Measurements from ENCODE around the gene CDPF1. TPM values are rescaled to one million over a fixed set of nuclear protein-coding genes. Genes with fewer than 3 reads are reported as not detected.
A peak's percentile ranks its signal among the peaks of the same experiment; 100 is the strongest.

Gene CDPF1
- total and polyA plus RNA-seq, 4 experiments from 2014 or later: 10.3 to 31.5 (median 14.2) TPM

DNA sequence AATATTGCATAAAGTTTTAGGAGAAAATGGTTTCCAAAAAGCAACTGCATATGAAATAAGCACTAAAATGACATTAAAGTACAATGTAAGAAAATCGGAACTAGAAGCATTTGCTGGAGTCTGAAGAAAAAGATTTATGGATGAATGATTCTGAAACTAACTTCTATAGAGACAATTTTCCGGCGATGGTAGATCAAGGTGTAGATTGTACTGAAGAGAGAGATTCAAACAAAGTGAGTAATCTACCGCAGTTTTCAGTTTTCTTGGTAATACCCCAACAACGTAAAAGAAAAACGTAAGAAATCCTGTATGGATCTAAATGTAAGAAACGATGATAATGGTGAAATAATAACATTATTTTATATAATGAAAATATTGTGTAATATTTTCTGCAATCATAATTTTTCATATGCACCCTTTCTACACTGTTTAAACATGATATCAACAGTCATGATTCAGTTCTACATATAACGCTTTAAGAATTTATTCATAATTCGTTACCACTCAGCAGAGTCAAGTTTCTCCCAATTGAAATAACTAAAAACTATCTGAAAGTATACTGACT is 1.8 kb upstream of the CDPF1 start:
- H3K4me3 ChIP-seq (ENCODE audit: low read length in 2 of 2): peak overlapping the region in 1 of 2 donors; percentile 4
- intact Hi-C loops (cut with micrococcal nuclease): no loop called here
- H3K4me1 ChIP-seq (ENCODE audit: insufficient read depth, low read length): peaks cover 24% of the 10 kb centered on the region
- DNase-seq: no peak
- H3K36me3 Mint-ChIP-seq: no peaks in the 10 kb centered on the region
- peaks cover 15 to 36% (median 24%) of the 10 kb centered on the region in 4 donors for H3K4me1 Mint-ChIP-seq
- CTCF ChIA-PET (ENCODE audit: partially characterized antibody): interaction anchor here (1.2 kb wide), 1 partner anchor 246 kb away, joined by 3 read pairs; no protein-coding TSS in a partner anchor
- no peaks in the 10 kb centered on the region for H3K27me3 ChIP-seq (ENCODE audit: insufficient read depth, low read length)
- no peak overlapping the region for H3K27ac ChIP-seq (ENCODE audit: low read depth, low read length)
- H3K4me3 Mint-ChIP-seq: peak overlapping the region; percentile 59 to 88 (median 80)
- H3K27me3 Mint-ChIP-seq: no peaks in the 10 kb centered on the region
- POLR2A ChIA-PET (ENCODE audit: partially characterized antibody): interaction anchor here (1.3 to 4.4 kb wide), 5 partner anchors 16 to 103 kb away, joined by 4 to 44 read pairs (median 10); partner anchors contain the start of genes GTSE1, PPARA and TTC38
- peaks cover 0 to 4% (median 0%) of the 10 kb centered on the region in 8 donors for H3K9me3 Mint-ChIP-seq
- no peaks in the 10 kb centered on the region for H3K9me3 ChIP-seq (ENCODE audit: control insufficient read depth in 1 of 2, low read length in 2 of 2)
- H3K36me3 ChIP-seq (ENCODE audit: insufficient read depth, low read length): no peaks in the 10 kb centered on the region
- H3K27ac Mint-ChIP-seq: peak overlapping the region; percentile 7 to 83 (median 62)

DNA sequence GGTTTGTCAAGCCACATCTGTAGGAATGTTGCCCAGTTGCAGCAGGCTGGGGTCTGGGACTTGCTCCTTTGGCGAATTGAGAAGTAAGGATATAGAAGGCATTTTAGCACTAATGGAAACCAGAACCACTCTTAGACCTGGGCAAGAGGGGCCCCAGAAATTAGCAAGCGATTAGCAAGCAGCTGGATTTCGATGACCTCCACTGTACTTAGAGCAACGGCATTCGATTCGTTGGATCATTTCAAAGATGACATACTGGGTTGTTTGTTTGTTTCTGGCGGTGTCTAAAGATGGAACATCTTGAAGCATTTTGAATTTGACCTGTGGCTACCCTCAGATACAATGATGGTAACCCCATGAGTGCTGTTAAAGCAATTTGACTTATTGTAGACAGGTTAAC is 1.2 kb upstream of the CDPF1 start:
- H3K4me3 ChIP-seq (ENCODE audit: low read length in 2 of 2): peak overlapping the region; percentile 4 to 76
- no peak overlapping the region for H3K27ac ChIP-seq (ENCODE audit: low read depth, low read length)
- CTCF ChIA-PET (ENCODE audit: partially characterized antibody): no interaction called here

DNA sequence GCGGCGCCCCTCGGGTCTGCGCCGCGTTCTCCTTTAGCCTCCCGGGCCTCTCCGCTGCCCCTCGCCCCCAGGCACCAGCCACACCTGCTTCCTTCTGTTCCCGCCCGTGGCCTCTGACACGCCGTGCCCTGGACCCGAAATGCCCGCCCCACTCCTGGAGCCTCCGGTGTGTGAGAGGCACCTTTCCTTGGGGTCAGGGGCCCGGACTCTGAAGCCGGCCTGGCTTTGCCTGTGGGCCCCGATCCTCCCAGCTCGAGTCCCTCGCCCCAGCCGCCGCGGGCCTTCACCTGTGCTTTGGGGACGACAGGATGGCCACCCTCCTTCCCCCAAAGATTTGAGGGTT is 661 bp upstream of the CDPF1 start:
- H3K4me1 ChIP-seq (ENCODE audit: insufficient read depth, low read length): peaks cover 24% of the 10 kb centered on the region
- H3K4me1 Mint-ChIP-seq: peaks cover 15 to 46% (median 24%) of the 10 kb centered on the region in 4 donors
- no peaks in the 10 kb centered on the region for H3K36me3 ChIP-seq (ENCODE audit: insufficient read depth, low read length)
- DNase-seq: no peak
- H3K27me3 ChIP-seq (ENCODE audit: insufficient read depth, low read length): no peaks in the 10 kb centered on the region
- H3K9me3 Mint-ChIP-seq: peaks cover 0 to 4% (median 0%) of the 10 kb centered on the region in 8 donors
- H3K4me3 ChIP-seq (ENCODE audit: low read length in 2 of 2): peak overlapping the region; percentile 29 to 76
- ChIA-PET CTCF (ENCODE audit: partially characterized antibody) (interaction anchor here (0.8 to 1.0 kb wide), 5 partner anchors 9 to 244 kb away, joined by 3 to 4 read pairs (median 3); no protein-coding TSS in a partner anchor), POLR2A (ENCODE audit: partially characterized antibody) (interaction anchor here (1.0 to 4.4 kb wide), 14 partner anchors 9 to 215 kb away, joined by 3 to 44 read pairs (median 6); partner anchors contain the start of genes GTSE1, TRMU and TTC38)
- peak overlapping the region; percentile 63 for H3K27ac ChIP-seq (ENCODE audit: low read depth, low read length)
- peaks cover 0 to 6% of the 10 kb centered on the region in 2 donors for H3K36me3 Mint-ChIP-seq
- no peaks in the 10 kb centered on the region for H3K9me3 ChIP-seq (ENCODE audit: control insufficient read depth in 1 of 2, low read length in 2 of 2)
- intact Hi-C loops (cut with micrococcal nuclease): loop anchor here (1.0 kb wide), 4 partner anchors 17 to 214 kb away; partner anchors contain the start of gene GTSE1
- peak overlapping the region; percentile 59 to 88 (median 80) for H3K4me3 Mint-ChIP-seq
- H3K27me3 Mint-ChIP-seq: no peaks in the 10 kb centered on the region
- peak overlapping the region; percentile 7 to 94 (median 82) for H3K27ac Mint-ChIP-seq

More for the DNA sequence above, 1.2 kb upstream of the CDPF1 start:
- peaks cover 0 to 3% of the 10 kb centered on the region in 2 donors for H3K36me3 Mint-ChIP-seq
- H3K9me3 Mint-ChIP-seq: peaks cover 0 to 4% (median 0%) of the 10 kb centered on the region in 8 donors
- H3K4me3 Mint-ChIP-seq: peak overlapping the region; percentile 59 to 88 (median 80)
- DNase-seq: no peak
- H3K27ac Mint-ChIP-seq: peak overlapping the region; percentile 7 to 92 (median 67)
- POLR2A ChIA-PET (ENCODE audit: partially characterized antibody): interaction anchor here (1.1 to 4.4 kb wide), 10 partner anchors 11 to 215 kb away, joined by 3 to 44 read pairs (median 7); partner anchors contain the start of genes GTSE1, PPARA, TRMU and TTC38
- intact Hi-C loops (cut with micrococcal nuclease): no loop called here
- H3K4me1 Mint-ChIP-seq: peaks cover 15 to 41% (median 24%) of the 10 kb centered on the region in 4 donors
- no peaks in the 10 kb centered on the region for H3K27me3 Mint-ChIP-seq
- Histone ChIP-seq H3K36me3 (ENCODE audit: insufficient read depth, low read length) (no peaks in the 10 kb centered on the region), H3K27me3 (ENCODE audit: insufficient read depth, low read length) (no peaks in the 10 kb centered on the region), H3K9me3 (ENCODE audit: control insufficient read depth in 1 of 2, low read length in 2 of 2) (no peaks in the 10 kb centered on the region), H3K4me1 (ENCODE audit: insufficient read depth, low read length) (peaks cover 24% of the 10 kb centered on the region)

DNA sequence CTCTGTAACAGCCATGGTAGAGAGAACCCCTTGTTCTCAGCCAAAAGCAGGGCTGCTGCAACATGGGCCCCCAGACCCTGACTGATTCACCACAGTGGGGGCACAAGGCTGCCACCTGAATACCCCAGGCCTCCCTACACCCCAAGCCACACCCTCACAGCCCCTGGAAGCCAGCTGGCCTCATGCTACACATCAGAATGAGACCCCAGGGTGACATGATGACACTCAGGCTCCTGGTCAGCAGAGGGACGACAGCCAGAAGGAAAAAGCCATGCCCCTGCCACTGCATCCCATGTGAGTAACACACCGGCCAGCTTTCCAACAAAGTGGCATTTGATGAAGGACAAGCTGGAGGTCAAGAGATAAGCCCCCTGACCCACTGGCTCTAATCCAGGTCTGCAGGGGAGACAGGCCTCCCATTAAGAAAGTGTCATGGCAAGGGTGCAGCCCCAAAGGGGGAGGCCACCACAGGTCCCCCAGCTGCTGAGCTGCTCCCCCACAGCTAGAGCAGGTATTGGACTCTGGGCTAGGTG is 2.6 kb downstream of the CDPF1 start:
- Histone ChIP-seq H3K4me1 (ENCODE audit: insufficient read depth, low read length) (peaks cover 24% of the 10 kb centered on the region), H3K27ac (ENCODE audit: low read depth, low read length) (no peak overlapping the region), H3K4me3 (ENCODE audit: low read length in 2 of 2) (no peak overlapping the region), H3K27me3 (ENCODE audit: insufficient read depth, low read length) (no peaks in the 10 kb centered on the region), H3K36me3 (ENCODE audit: insufficient read depth, low read length) (no peaks in the 10 kb centered on the region), H3K9me3 (ENCODE audit: control insufficient read depth in 1 of 2, low read length in 2 of 2) (no peaks in the 10 kb centered on the region)
- POLR2A ChIA-PET (ENCODE audit: partially characterized antibody): interaction anchor here (1.4 kb wide), 1 partner anchor 16 kb away, joined by 4 read pairs; the partner anchor contains the start of gene PKDREJ
- peaks cover 0 to 1% (median 0%) of the 10 kb centered on the region in 8 donors for H3K9me3 Mint-ChIP-seq
- no peak overlapping the region for H3K4me3 Mint-ChIP-seq
- H3K27ac Mint-ChIP-seq: no peak overlapping the region
- CTCF ChIA-PET (ENCODE audit: partially characterized antibody): interaction anchor here (0.9 kb wide), 1 partner anchor 125 kb away, joined by 3 read pairs; no protein-coding TSS in a partner anchor
- H3K36me3 Mint-ChIP-seq: peaks cover 8 to 14% of the 10 kb centered on the region in 2 donors
- no peaks in the 10 kb centered on the region for H3K27me3 Mint-ChIP-seq
- intact Hi-C loops (cut with micrococcal nuclease): no loop called here
- DNase-seq: no peak
- peaks cover 13 to 48% (median 21%) of the 10 kb centered on the region in 4 donors for H3K4me1 Mint-ChIP-seq

DNA sequence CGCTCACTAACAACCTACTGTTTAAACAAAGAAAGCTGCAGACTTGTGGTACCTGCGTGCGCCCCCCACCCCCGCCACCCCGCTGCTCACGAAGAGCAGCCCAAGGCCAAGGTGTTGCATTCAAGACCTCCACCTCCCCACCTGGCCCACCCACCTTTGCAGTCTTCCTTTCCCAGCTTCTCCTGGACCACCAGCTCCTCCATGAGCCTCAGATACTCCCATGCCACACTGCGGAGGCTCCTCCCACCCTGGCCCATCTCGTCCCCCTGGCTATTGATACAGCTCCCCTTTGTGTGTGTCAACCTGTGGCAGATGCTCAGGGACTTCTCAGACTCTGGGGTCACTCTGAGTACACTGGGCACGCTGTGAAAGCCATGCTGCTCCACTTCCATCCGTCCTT is 3.9 kb downstream of the CDPF1 start:
- intact Hi-C loops (cut with micrococcal nuclease): no loop called here
- Mint-ChIP-seq H3K4me1 (peaks cover 6 to 38% (median 12%) of the 10 kb centered on the region in 4 donors), H3K27me3 (no peaks in the 10 kb centered on the region), H3K9me3 (peaks cover 0 to 1% (median 0%) of the 10 kb centered on the region in 8 donors), H3K4me3 (no peak overlapping the region), H3K27ac (peak overlapping the region in 3 of 7 donors; percentile 30 to 59 (median 53)), H3K36me3 (peaks cover 8 to 14% of the 10 kb centered on the region in 2 donors)
- Histone ChIP-seq H3K36me3 (ENCODE audit: insufficient read depth, low read length) (no peaks in the 10 kb centered on the region), H3K27me3 (ENCODE audit: insufficient read depth, low read length) (no peaks in the 10 kb centered on the region), H3K4me3 (ENCODE audit: low read length in 2 of 2) (no peak overlapping the region), H3K4me1 (ENCODE audit: insufficient read depth, low read length) (peaks cover 17% of the 10 kb centered on the region), H3K27ac (ENCODE audit: low read depth, low read length) (no peak overlapping the region), H3K9me3 (ENCODE audit: control insufficient read depth in 1 of 2, low read length in 2 of 2) (no peaks in the 10 kb centered on the region)
- DNase-seq: no peak
- POLR2A ChIA-PET (ENCODE audit: partially characterized antibody): no interaction called here
- CTCF ChIA-PET (ENCODE audit: partially characterized antibody): interaction anchor here (1.5 kb wide), 1 partner anchor 240 kb away, joined by 4 read pairs; no protein-coding TSS in a partner anchor

DNA sequence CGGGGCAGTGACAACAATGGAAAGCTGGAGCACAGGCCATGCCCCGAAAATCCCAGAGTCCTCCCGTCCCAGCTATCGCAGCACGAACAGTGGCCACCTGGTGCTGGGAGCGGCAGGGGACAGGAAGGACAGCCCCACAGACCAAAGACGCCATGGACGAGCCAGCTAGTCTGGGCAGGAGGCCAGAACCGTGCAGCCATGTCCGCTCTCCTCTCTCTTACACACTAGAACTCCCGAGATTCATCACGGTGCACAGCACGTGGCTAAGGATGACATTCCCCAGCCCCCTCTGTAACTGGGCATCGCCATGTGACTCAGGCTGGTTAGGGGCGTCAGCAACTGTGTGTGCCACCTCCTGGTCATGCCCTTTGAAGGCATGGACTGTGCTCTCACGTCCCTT is 4.6 kb downstream of the CDPF1 start:
- H3K4me3 Mint-ChIP-seq: no peak overlapping the region
- no peaks in the 10 kb centered on the region for H3K9me3 Mint-ChIP-seq
- intact Hi-C loops (cut with micrococcal nuclease): no loop called here
- H3K9me3 ChIP-seq (ENCODE audit: control insufficient read depth in 1 of 2, low read length in 2 of 2): no peaks in the 10 kb centered on the region
- H3K27me3 Mint-ChIP-seq: no peaks in the 10 kb centered on the region
- no peak overlapping the region for H3K4me3 ChIP-seq (ENCODE audit: low read length in 2 of 2)
- no peak overlapping the region for H3K27ac ChIP-seq (ENCODE audit: low read depth, low read length)
- peaks cover 8 to 14% of the 10 kb centered on the region in 2 donors for H3K36me3 Mint-ChIP-seq
- ChIA-PET POLR2A (ENCODE audit: partially characterized antibody) (no interaction called here), CTCF (ENCODE audit: partially characterized antibody) (interaction anchor here (1.5 kb wide), 1 partner anchor 239 kb away, joined by 4 read pairs; no protein-coding TSS in a partner anchor)
- H3K27ac Mint-ChIP-seq: peak overlapping the region in 1 of 7 donors; percentile 55
- H3K36me3 ChIP-seq (ENCODE audit: insufficient read depth, low read length): no peaks in the 10 kb centered on the region
- no peak for DNase-seq
- H3K4me1 Mint-ChIP-seq: peaks cover 5 to 37% (median 10%) of the 10 kb centered on the region in 4 donors
- H3K4me1 ChIP-seq (ENCODE audit: insufficient read depth, low read length): peaks cover 16% of the 10 kb centered on the region
- no peaks in the 10 kb centered on the region for H3K27me3 ChIP-seq (ENCODE audit: insufficient read depth, low read length)

DNA sequence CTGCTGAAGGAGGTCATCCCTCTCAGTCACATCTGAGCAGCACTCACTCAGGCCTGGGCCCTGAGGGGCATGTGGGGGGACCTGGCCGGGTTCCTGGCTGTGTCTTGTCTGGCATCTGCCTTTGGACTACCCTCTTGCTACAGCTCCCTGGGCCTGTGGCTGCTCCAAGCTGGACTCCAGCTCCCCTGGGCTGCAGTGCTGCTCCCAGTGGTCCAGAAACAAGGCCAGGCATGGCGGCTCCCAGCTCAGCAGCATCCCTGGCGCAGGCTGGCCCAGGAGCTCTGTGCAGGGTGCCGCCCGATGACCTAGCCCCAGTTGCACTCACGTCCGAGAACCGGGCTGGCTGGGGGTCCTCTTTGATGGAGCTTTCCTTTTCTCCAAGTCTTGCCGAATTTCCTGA is 5.3 kb downstream of the CDPF1 start:
- no peaks in the 10 kb centered on the region for H3K9me3 Mint-ChIP-seq
- Histone ChIP-seq H3K9me3 (ENCODE audit: control insufficient read depth in 1 of 2, low read length in 2 of 2) (no peaks in the 10 kb centered on the region), H3K27me3 (ENCODE audit: insufficient read depth, low read length) (no peaks in the 10 kb centered on the region), H3K4me1 (ENCODE audit: insufficient read depth, low read length) (peaks cover 23% of the 10 kb centered on the region), H3K36me3 (ENCODE audit: insufficient read depth, low read length) (no peaks in the 10 kb centered on the region), H3K27ac (ENCODE audit: low read depth, low read length) (no peak overlapping the region), H3K4me3 (ENCODE audit: low read length in 2 of 2) (no peak overlapping the region)
- no peak overlapping the region for H3K27ac Mint-ChIP-seq
- ChIA-PET POLR2A (ENCODE audit: partially characterized antibody) (no interaction called here), CTCF (ENCODE audit: partially characterized antibody) (no interaction called here)
- H3K4me1 Mint-ChIP-seq: peaks cover 7 to 44% (median 16%) of the 10 kb centered on the region in 4 donors
- intact Hi-C loops (cut with micrococcal nuclease): no loop called here
- H3K4me3 Mint-ChIP-seq: no peak overlapping the region
- H3K27me3 Mint-ChIP-seq: no peaks in the 10 kb centered on the region
- peaks cover 8 to 14% of the 10 kb centered on the region in 2 donors for H3K36me3 Mint-ChIP-seq
- DNase-seq: no peak

Data from CD4-positive, alpha-beta memory T cell (primary cell).